SU-DHL-6 (cell line): Measurements from ENCODE around the gene TMEM141.

Experiments used
- H2AFZ ChIP-seq: fragments of 200-600 bp; sonication (generic); 2 replicates; pipeline ENCODE4 v1.6.1; 2014; ENCODE audit warnings: low read depth, mild to moderate bottlenecking, moderate library complexity, mixed read lengths, antibody characterized with exemption, low read length; ENCODE audit not compliant: severe bottlenecking
- H3F3A ChIP-seq: fragments of 200-600 bp; shearing (Covaris generic); 2 replicates; pipeline ENCODE4 v1.6.0; 2016; ENCODE audit warnings: antibody characterized with exemption, mild to moderate bottlenecking; ENCODE audit not compliant: insufficient read depth
- H3K27ac ChIP-seq: fragments of 200-600 bp; sonication (generic); 2 replicates; pipeline ENCODE4 v1.5.1; 2016; ENCODE audit warnings: low read depth, mild to moderate bottlenecking, low read length, moderate library complexity, mixed read lengths
- H3K27me3 ChIP-seq: fragments of 200-600 bp; sonication (generic), shearing (Covaris generic); 2 replicates; pipeline ENCODE4 v1.6.0; 2014; ENCODE audit warnings: mild to moderate bottlenecking, low read length
- H3K36me3 ChIP-seq: fragments of 200-600 bp; sonication (generic); 2 replicates; pipeline ENCODE4 v1.6.1; 2014; ENCODE audit warnings: mild to moderate bottlenecking, low read length, mixed read lengths
- H3K4me2 ChIP-seq: fragments of 300-600, 200-600 bp; shearing (Covaris generic), sonication (generic); 2 replicates; pipeline ENCODE4 v1.6.0; 2014; ENCODE audit warnings: low read length, low read depth, mild to moderate bottlenecking; ENCODE audit not compliant: poor library complexity, severe bottlenecking
- H3K4me3 ChIP-seq: fragments of 200-600 bp; sonication (generic); 2 replicates; pipeline ENCODE4 v1.5.1; 2014; ENCODE audit warnings: antibody characterized with exemption, low read length, mild to moderate bottlenecking, mixed read lengths; ENCODE audit not compliant: insufficient read depth, poor library complexity, severe bottlenecking
- H3K79me2 ChIP-seq: fragments of 200-600 bp; sonication (generic); 2 replicates; pipeline ENCODE4 v1.6.1; 2014; ENCODE audit warnings: mild to moderate bottlenecking, low read length, moderate library complexity; ENCODE audit not compliant: insufficient read depth
- H3K9ac ChIP-seq: fragments of 200-600 bp; sonication (generic); 2 replicates; pipeline ENCODE4 v1.7.0; 2014; ENCODE audit warnings: mild to moderate bottlenecking, low read length
- H3K9me2 ChIP-seq: fragments of 200-600 bp; sonication (generic); replicated peaks from 2 replicates; pipeline ENCODE4 v1.6.1; 2014; ENCODE audit warnings: low read length; ENCODE audit not compliant: insufficient read depth
- H3K9me3 ChIP-seq: fragments of 200-600 bp; sonication (generic); 2 replicates; pipeline ENCODE4 v1.6.1; 2014; ENCODE audit warnings: low read length, mixed read lengths; ENCODE audit not compliant: insufficient read depth
- H4K20me1 ChIP-seq: fragments of 200-600 bp; sonication (generic); 2 replicates; pipeline ENCODE4 v1.6.1; 2014; ENCODE audit warnings: low read depth, mild to moderate bottlenecking, antibody characterized with exemption, low read length, moderate library complexity, mixed read lengths
- EZH2phosphoT487 ChIP-seq: fragments of 200-600 bp; sonication (generic), shearing (Covaris generic); conservative IDR thresholded peaks from 2 replicates; pipeline ENCODE4 v1.6.1; 2018; ENCODE audit warnings: mild to moderate bottlenecking, antibody characterized with exemption, low read length, moderate library complexity, mixed read lengths
- TF ChIP-seq, protein P1 (sequence below): fragments of 200-600 bp; sonication (generic); IDR thresholded peaks from one replicate; pipeline ENCODE4 v1.5.1; 2017; ENCODE audit warnings: antibody characterized with exemption, mild to moderate bottlenecking, low read length, moderate library complexity; ENCODE audit not compliant: insufficient read depth, poor library complexity, severe bottlenecking

The TMEM141 gene

GRCh38 chr9:136757328-136757727 lies 33.8 kb upstream of the TMEM141 start:
- H3K79me2 ChIP-seq, result no peaks in the 10 kb centered on the region
- no peak overlapping the region for H3K4me3 ChIP-seq
- no peaks in the 10 kb centered on the region for H3K9me3 ChIP-seq
- H3F3A ChIP-seq, result no peaks in the 10 kb centered on the region
- H3K36me3 ChIP-seq, result no peaks in the 10 kb centered on the region
- H4K20me1 ChIP-seq, result no peaks in the 10 kb centered on the region
- H3K9ac ChIP-seq, result no peak overlapping the region
- H3K9me2 ChIP-seq, result no peaks in the 10 kb centered on the region
- H2AFZ ChIP-seq, result no peak overlapping the region
- H3K4me2 ChIP-seq, result no peak overlapping the region
- H3K27ac ChIP-seq, result no peak overlapping the region
- no peaks in the 10 kb centered on the region for H3K27me3 ChIP-seq
- TF ChIP-seq, protein P1, sequence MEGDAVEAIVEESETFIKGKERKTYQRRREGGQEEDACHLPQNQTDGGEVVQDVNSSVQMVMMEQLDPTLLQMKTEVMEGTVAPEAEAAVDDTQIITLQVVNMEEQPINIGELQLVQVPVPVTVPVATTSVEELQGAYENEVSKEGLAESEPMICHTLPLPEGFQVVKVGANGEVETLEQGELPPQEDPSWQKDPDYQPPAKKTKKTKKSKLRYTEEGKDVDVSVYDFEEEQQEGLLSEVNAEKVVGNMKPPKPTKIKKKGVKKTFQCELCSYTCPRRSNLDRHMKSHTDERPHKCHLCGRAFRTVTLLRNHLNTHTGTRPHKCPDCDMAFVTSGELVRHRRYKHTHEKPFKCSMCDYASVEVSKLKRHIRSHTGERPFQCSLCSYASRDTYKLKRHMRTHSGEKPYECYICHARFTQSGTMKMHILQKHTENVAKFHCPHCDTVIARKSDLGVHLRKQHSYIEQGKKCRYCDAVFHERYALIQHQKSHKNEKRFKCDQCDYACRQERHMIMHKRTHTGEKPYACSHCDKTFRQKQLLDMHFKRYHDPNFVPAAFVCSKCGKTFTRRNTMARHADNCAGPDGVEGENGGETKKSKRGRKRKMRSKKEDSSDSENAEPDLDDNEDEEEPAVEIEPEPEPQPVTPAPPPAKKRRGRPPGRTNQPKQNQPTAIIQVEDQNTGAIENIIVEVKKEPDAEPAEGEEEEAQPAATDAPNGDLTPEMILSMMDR, result no peak
- no peak for TF ChIP-seq EZH2phosphoT487

DNA sequence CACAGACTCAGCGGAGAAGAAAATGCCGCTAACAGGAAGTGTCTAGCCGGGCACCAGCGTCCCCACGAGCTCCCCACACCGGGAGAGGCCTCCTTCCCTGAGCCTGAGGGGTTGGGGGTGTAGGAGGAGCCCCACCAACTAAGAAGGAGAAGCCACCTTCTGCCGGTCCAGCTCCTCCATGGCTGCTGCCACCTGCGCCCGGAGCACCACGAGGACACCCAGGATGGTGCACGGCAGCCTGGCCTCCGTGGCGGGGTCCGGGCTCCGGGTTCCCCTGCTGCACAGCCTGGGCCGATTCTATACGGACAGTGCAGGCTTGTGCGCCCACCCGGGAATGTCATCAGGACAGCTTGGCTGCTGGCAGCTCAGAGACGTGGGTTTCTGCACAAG lies 33.4 kb upstream of the TMEM141 start:
- no peaks in the 10 kb centered on the region for H3K27me3 ChIP-seq
- no peak overlapping the region for H2AFZ ChIP-seq
- TF ChIP-seq, protein P1, result no peak
- TF ChIP-seq EZH2phosphoT487, result no peak
- H3K79me2 ChIP-seq, result no peaks in the 10 kb centered on the region
- H3K36me3 ChIP-seq, result no peaks in the 10 kb centered on the region
- H4K20me1 ChIP-seq, result no peaks in the 10 kb centered on the region
- no peak overlapping the region for H3K27ac ChIP-seq
- no peak overlapping the region for H3K4me3 ChIP-seq
- H3K4me2 ChIP-seq, result no peak overlapping the region
- no peaks in the 10 kb centered on the region for H3K9me2 ChIP-seq
- H3K9me3 ChIP-seq, result no peaks in the 10 kb centered on the region
- H3F3A ChIP-seq, result no peaks in the 10 kb centered on the region
- no peak overlapping the region for H3K9ac ChIP-seq

GRCh38 chr9:136759001-136759400 lies 32.1 kb upstream of the TMEM141 start:
- Histone ChIP-seq H3K4me3 (no peak overlapping the region), H3K4me2 (no peak overlapping the region)

More at GRCh38 chr9:136759001-136759400, 32.1 kb upstream of the TMEM141 start:
- Histone ChIP-seq H3K79me2 (no peaks in the 10 kb centered on the region), H2AFZ (no peak overlapping the region), H4K20me1 (no peaks in the 10 kb centered on the region), H3K27ac (no peak overlapping the region), H3K9me3 (no peaks in the 10 kb centered on the region), H3K9ac (no peak overlapping the region), H3K27me3 (no peaks in the 10 kb centered on the region), H3K9me2 (no peaks in the 10 kb centered on the region), H3F3A (no peaks in the 10 kb centered on the region), H3K36me3 (no peaks in the 10 kb centered on the region)
- no peak for TF ChIP-seq EZH2phosphoT487
- TF ChIP-seq, protein P1, result no peak
